ENCODE data around the gene OXTR.

Gene OXTR

DNA sequence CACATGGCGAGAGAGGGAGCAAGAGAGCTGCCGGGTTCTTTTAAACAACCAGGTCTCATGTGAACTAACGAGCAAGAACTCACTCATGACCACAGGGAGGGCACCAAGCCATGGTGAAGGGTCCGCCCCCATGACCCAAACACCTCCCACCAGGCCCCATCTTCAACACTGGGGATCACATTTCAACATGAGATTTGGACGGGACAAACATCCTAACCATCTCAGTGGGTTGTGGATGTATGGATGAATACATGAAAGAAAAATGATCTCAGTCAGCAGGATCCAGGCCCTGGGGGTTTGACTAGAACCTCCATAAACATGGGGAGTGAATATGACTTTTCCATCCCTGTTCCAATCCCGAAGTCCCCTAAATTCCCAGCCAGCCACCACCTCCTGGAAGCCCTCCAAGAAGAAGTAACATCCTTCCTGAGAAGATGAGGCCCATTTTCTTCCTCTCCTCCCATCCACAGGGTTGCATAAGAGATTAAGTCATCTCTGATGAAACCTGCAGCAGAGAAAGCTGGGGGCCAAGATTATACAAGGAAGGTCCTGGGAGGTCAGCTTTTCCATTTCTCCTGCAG, 26.3 kb downstream of the OXTR start:
- TF ChIP-seq, protein P1, sequence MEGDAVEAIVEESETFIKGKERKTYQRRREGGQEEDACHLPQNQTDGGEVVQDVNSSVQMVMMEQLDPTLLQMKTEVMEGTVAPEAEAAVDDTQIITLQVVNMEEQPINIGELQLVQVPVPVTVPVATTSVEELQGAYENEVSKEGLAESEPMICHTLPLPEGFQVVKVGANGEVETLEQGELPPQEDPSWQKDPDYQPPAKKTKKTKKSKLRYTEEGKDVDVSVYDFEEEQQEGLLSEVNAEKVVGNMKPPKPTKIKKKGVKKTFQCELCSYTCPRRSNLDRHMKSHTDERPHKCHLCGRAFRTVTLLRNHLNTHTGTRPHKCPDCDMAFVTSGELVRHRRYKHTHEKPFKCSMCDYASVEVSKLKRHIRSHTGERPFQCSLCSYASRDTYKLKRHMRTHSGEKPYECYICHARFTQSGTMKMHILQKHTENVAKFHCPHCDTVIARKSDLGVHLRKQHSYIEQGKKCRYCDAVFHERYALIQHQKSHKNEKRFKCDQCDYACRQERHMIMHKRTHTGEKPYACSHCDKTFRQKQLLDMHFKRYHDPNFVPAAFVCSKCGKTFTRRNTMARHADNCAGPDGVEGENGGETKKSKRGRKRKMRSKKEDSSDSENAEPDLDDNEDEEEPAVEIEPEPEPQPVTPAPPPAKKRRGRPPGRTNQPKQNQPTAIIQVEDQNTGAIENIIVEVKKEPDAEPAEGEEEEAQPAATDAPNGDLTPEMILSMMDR (IDR thresholded peaks at IDR 0.05; ENCODE audit: unreplicated experiment in 3 of 3): no peak
- H3K36me3 Mint-ChIP-seq (ENCODE audit: low read depth): no peaks in the 10 kb centered on the region
- no peak overlapping the region for H3K4me3 Mint-ChIP-seq
- H3K27ac Mint-ChIP-seq: no peak overlapping the region
- H3K9me3 Mint-ChIP-seq: no peaks in the 10 kb centered on the region
- H3K4me1 Mint-ChIP-seq: peaks cover 47% of the 10 kb centered on the region
- H3K27me3 Mint-ChIP-seq (ENCODE audit: low read depth): no peaks in the 10 kb centered on the region

DNA sequence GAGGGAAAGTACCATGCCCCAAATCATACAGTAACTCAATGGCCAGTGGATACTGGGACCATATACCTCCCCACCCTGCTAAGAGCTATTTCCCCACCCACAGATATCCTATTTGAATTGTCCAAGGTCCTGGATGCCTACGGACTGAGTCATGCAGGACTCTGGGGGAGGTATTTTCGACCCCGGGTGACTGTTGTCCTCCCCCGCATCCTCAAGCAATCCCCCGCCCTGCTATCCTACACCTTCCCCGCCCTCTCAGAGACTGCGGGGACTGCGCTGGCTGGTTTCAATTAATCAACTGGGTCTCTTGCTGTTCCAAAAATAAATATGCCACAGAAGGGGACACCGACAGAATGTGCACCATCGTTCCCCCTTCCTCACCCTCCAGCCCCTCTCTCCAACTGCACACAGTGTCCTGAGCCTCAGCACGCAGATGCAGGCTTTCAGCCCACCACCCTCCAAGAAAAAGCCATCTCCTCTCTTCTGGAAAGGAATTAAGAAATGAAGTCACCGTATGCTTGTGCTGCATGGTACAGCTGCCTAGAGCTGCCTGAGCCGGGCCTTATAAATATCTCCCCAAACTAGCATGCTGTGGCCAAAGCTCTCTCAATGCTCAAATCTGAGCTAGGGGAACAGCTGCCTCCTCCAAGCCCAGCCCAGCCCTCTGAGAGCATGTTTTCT, 27.7 kb downstream of the OXTR start:
- H3K36me3 Mint-ChIP-seq (ENCODE audit: low read depth): no peaks in the 10 kb centered on the region
- H3K27me3 Mint-ChIP-seq (ENCODE audit: low read depth): no peaks in the 10 kb centered on the region
- peaks cover 46% of the 10 kb centered on the region for H3K4me1 Mint-ChIP-seq

DNA sequence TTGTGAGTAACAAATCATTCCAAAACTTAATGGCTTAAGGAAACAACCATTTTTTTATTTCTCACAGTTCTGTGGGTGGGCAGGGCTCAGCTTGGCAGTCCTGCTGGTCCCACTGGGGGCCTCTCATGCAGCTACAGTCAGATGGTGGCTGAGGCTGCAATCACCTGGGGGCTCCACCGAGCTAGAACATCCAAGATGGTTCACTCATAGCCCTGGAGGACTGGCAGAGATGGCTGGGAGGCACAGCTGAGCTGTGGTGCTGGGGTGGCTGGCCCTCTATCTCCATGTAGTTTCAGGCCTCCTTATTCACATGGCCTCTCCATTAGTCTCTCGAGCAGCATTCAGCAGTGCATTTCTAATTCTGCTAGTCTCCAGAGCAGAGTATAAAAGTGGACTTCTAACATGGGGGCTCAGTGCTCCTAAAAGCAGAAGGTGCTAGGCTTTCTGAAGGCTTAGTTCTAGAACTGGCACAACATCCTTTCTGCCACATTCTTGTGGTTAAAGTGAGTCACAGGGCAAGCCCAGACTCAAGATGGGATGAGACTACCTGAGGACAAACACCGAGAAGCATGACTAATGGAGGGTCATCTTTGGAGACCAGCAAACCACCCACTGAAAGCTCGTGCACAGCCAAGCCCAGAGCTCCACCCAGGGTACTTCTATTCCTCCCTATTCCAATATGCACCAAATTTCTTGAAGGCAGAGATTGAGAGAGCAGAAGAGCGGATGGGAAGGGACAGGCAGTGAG, 29.5 kb downstream of the OXTR start:
- TF ChIP-seq, protein P1 (IDR thresholded peaks at IDR 0.05; ENCODE audit: unreplicated experiment in 3 of 3): no peak
- Mint-ChIP-seq H3K36me3 (ENCODE audit: low read depth) (no peaks in the 10 kb centered on the region), H3K4me1 (peaks cover 54% of the 10 kb centered on the region), H3K4me3 (peak overlapping the region in 1 of 3 experiments; percentile 49), H3K9me3 (no peaks in the 10 kb centered on the region), H3K27ac (no peak overlapping the region), H3K27me3 (ENCODE audit: low read depth) (no peaks in the 10 kb centered on the region)

More for the DNA sequence above, 27.7 kb downstream of the OXTR start:
- TF ChIP-seq, protein P1 (IDR thresholded peaks at IDR 0.05; ENCODE audit: unreplicated experiment in 3 of 3): no peak
- Mint-ChIP-seq H3K9me3 (no peaks in the 10 kb centered on the region), H3K4me3 (peak overlapping the region; percentile 20 to 64 (median 50)), H3K27ac (peak overlapping the region; percentile 65 to 84 (median 72))

DNA sequence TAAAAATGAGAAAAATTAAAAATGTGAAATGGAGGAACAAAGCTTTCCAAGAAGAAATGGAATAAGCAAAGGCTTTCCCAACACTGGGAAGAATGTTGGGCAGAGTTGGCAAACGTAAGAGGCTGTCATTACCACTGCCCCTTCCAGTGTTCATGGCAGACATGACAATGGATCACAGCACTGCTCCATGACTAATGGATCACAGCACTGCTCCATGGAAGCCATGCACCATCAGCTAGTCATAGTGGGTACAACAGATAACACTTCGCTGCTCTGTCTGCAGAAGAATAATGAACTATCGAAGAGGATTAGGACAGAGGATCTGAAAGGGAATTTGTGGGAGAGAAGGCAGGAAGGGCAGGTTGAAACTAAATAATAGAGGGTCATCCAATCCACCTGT, 30.8 kb downstream of the OXTR start:
- Mint-ChIP-seq H3K27me3 (ENCODE audit: low read depth) (no peaks in the 10 kb centered on the region), H3K9me3 (no peaks in the 10 kb centered on the region), H3K4me3 (peak overlapping the region in 1 of 3 experiments; percentile 46), H3K27ac (peak overlapping the region in 1 of 3 experiments; percentile 45), H3K36me3 (ENCODE audit: low read depth) (no peaks in the 10 kb centered on the region), H3K4me1 (peaks cover 57% of the 10 kb centered on the region)
- TF ChIP-seq, protein P1 (IDR thresholded peaks at IDR 0.05; ENCODE audit: unreplicated experiment in 3 of 3): no peak

DNA sequence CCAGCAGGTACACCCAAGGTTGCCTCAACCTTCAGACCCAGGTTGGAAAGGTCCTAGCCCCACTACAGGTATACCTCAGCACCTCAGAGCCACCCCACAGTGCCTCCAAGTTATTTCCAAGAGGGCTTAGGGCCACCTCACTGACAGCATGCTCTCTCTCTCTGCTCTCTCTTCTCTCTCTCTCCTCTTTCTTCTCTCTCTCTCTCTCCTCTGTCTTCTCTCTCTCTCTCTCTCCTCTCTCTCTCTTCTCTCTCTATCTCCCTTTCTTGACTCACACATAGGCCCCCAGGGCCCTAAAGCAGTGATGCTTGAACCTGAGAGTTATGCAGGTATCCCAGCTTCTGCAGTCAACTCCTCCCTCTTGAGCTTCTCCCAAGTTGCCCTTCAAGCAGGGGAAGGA, 31.6 kb downstream of the OXTR start:
- Mint-ChIP-seq H3K4me3 (peak overlapping the region in 2 of 3 experiments; percentile 26 to 46), H3K36me3 (ENCODE audit: low read depth) (no peaks in the 10 kb centered on the region), H3K4me1 (peaks cover 55% of the 10 kb centered on the region), H3K9me3 (no peaks in the 10 kb centered on the region), H3K27ac (peak overlapping the region in 1 of 3 experiments; percentile 45), H3K27me3 (ENCODE audit: low read depth) (no peaks in the 10 kb centered on the region)
- TF ChIP-seq, protein P1 (IDR thresholded peaks at IDR 0.05; ENCODE audit: unreplicated experiment in 3 of 3): no peak
